Measurements from ENCODE around the gene CCNK.

Gene CCNK

GRCh38 chr14:99480917-99481744, at the start of gene CCNK:
TSS of gene CCNK (plus strand) at chr14:99481409. CDS start at chr14:99492678, 11,269 bp downstream.
- Histone ChIP-seq H3K4me3 (peak within 1 kb of the TSS; percentile 98), H3K27ac (peak within 1 kb of the TSS; percentile 95 to 98)
- peak; percentile 100 for DNase-seq (ENCODE audit: low spot score)
- no peak for TF ChIP-seq CTCF (IDR thresholded peaks at IDR 0.05)

DNA sequence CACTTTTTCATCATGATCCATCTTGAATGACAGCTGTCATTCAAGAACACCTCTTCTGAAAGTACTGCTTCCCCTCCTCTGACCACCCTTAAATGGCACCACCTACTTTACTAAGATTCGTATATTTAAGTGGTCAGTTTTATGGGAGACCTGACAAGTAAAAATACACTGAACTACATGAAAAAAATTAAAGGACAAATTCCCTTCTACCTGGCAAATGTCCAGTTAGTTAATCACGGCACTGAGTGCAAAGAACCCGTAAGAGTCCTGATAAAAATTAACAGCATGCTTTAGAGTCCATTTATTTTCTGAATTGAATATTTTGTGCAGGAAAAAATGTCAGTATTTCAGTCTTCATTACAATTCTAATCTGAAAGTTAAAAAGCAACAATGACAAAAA, 49.2 kb upstream of the CCNK start:
- TF ChIP-seq CTCF (IDR thresholded peaks at IDR 0.05): no peak
- no peak for DNase-seq (ENCODE audit: low spot score)
- Histone ChIP-seq H3K27ac (no peak overlapping the region), H3K4me3 (no peak overlapping the region)

DNA sequence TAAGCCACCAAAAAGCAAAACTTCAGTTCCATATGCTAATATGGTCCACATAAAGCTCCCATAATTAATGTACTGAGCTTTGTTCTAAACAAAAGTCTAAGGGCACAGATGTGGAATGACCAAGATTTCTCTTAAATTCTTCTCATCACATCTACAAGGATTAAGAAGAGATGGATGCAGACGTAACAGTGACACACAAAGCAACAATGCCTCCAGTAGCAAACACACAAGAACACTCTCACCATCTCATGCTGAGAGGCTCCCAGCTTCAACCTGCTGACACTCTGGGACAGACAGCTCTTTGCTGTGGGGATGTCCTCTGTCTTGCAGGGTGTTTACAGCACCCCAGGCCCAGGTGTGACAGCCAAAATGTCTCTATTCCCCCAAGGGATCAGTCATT, 48.7 kb upstream of the CCNK start:
- no peak for TF ChIP-seq CTCF (IDR thresholded peaks at IDR 0.05)
- Histone ChIP-seq H3K4me3 (no peak overlapping the region), H3K27ac (no peak overlapping the region)
- no peak for DNase-seq (ENCODE audit: low spot score)

- no peak for DNase-seq (ENCODE audit: low spot score)
- TF ChIP-seq CTCF (IDR thresholded peaks at IDR 0.05): no peak
- Histone ChIP-seq H3K27ac (no peak overlapping the region), H3K4me3 (no peak overlapping the region)
Measured at GRCh38 chr14:99435327-99435726, 45.9 kb upstream of the CCNK start.

DNA sequence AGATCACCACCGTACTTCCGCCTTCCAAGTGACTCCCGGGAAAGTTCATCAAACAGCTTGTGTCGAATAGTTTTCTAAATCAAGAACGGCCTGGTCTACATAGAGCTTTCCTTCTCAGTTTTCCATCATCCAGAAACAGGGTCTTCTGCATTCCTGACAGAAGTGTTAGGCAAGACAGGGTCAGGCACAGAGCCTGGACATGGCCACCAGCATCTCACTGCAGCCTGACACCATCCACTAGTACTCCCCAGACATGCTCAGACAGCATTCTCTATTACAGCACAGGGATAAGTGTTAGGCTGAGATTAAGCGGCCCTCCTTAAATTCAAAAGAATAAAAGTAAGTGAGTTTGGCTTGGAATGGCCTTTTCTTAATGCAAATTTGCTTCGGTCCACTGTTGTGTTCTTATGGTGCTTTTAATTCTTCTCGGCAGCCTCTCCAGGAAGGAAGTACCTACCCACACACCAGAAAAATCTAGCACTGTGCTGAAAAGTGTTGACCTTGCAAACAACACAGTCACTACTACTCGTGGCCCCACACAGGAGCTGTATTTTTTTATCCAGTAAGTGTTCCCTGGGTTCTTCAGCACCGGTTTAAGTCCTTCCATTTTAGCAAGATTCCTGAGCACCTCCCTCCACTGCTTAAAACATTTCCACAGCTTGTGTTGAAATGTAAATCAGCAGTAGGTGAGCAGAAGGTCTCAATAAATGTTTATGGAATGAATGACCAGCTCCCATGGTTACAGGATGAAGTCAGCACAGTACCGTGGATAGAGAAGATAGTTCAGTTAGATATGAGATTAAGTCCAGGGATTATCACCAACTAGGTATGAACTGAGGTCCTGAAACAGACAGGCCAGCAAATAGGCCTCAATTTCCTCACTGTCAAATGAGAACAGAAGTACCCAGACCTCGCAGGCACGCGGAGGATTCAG, 44.7 kb upstream of the CCNK start:
- Histone ChIP-seq H3K27ac (no peak overlapping the region), H3K4me3 (no peak overlapping the region)
- no peak for DNase-seq (ENCODE audit: low spot score)
- no peak for TF ChIP-seq CTCF (IDR thresholded peaks at IDR 0.05)

DNA sequence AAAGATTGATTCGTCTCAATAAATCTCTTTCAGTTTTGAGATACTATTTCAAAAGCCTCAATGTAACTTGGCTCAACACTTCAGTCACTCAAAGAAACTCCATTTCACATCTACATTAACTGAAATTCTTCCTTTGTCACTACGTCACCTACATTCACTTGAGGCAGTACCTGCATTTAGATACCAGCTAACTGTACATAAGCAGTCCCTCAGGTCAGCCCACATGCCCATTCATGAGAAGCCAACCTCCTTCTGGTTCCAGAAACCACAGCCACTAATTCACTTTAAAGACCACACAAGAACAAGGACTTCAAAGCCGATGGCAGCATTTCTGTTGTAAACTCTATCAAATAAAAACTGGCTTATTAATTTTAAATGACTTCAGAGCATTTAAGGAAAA, 43.5 kb upstream of the CCNK start:
- no peak overlapping the region for H3K4me3 ChIP-seq
- H3K27ac ChIP-seq: no peak overlapping the region
- no peak for TF ChIP-seq CTCF (IDR thresholded peaks at IDR 0.05)
- DNase-seq (ENCODE audit: low spot score): no peak

Measured in coronary artery (tissue), 2 donors.